DND-41 (cell line): Measurements from ENCODE around the gene CCDC30.
"Not testable (repeated sequence)": the region's sequence is repeated elsewhere in the genome, so short reads cannot be mapped to it uniquely, and the experiment has no call there.

Experiments used
- ATAC-seq: fragments of 200-7000 bp; cut with Tn5 transposase; 3 replicates; pipeline ENCODE4 v1.9.1; 2021; ENCODE audit warnings: low read depth; ENCODE audit not compliant: insufficient read depth
- DNase-seq: peaks from one replicate; pipeline ENCODE4 v3.0.0-alpha.2; 2020
- H2AFZ ChIP-seq: 2 replicates; pipeline ENCODE4 v1.6.0; 2012; ENCODE audit warnings: low read depth, low read length
- H3K27ac ChIP-seq: 2 replicates; pipeline ENCODE4 v1.5.1; 2012; ENCODE audit warnings: low read length, inconsistent platforms
- H3K27me3 ChIP-seq: fragments of 200-600 bp; sonication (generic); 2 replicates; pipeline ENCODE4 v1.6.0; 2012; ENCODE audit warnings: low read length, mild to moderate bottlenecking, inconsistent platforms; ENCODE audit not compliant: insufficient read depth, poor library complexity
- H3K36me3 ChIP-seq: 2 replicates; pipeline ENCODE4 v1.5.1; 2012; ENCODE audit warnings: low read length, inconsistent platforms; ENCODE audit not compliant: insufficient read depth
- H3K4me1 ChIP-seq: 2 replicates; pipeline ENCODE4 v1.5.1; 2012; ENCODE audit warnings: mild to moderate bottlenecking, low read length; ENCODE audit not compliant: insufficient read depth
- H3K4me2 ChIP-seq: 2 replicates; pipeline ENCODE4 v1.6.0; 2012; ENCODE audit warnings: mild to moderate bottlenecking, moderate library complexity, low read length, inconsistent platforms; ENCODE audit not compliant: insufficient read depth
- H3K4me3 ChIP-seq, 2 experiments: fragments of 200-600 bp in 1 of 2; shearing (Covaris generic) in 1 of 2; 2 replicates each; pipeline ENCODE4 v1.5.1; 2012 to 2016; ENCODE audit warnings: inconsistent platforms in 2 of 2, low read length in 2 of 2, mild to moderate bottlenecking in 2 of 2, low read depth in 1 of 2, moderate library complexity in 1 of 2
- H3K79me2 ChIP-seq: 2 replicates; pipeline ENCODE4 v1.6.0; 2012; ENCODE audit warnings: low read length, inconsistent platforms; ENCODE audit not compliant: insufficient read depth
- H3K9ac ChIP-seq: 2 replicates; pipeline ENCODE4 v1.6.0; 2012; ENCODE audit warnings: low read depth, mild to moderate bottlenecking, inconsistent platforms, low read length, moderate library complexity
- H3K9me3 ChIP-seq: 2 replicates; pipeline ENCODE4 v1.5.1; 2012; ENCODE audit warnings: low read length, moderate library complexity, mild to moderate bottlenecking, inconsistent platforms; ENCODE audit not compliant: insufficient read depth, severe bottlenecking
- H4K20me1 ChIP-seq: 2 replicates; pipeline ENCODE4 v1.6.0; 2012; ENCODE audit warnings: low read length; ENCODE audit not compliant: insufficient read depth
- CTCF ChIP-seq: IDR thresholded peaks from 2 replicates; pipeline ENCODE4 v1.5.1; 2012; ENCODE audit warnings: borderline replicate concordance, low read length, moderate library complexity, mild to moderate bottlenecking; ENCODE audit not compliant: poor library complexity, severe bottlenecking; ENCODE audit errors: extremely low read depth
- EZH2 ChIP-seq: IDR thresholded peaks from 3 replicates; pipeline ENCODE4 v1.6.1; 2012; ENCODE audit warnings: borderline replicate concordance, low read depth, mild to moderate bottlenecking, moderate library complexity, low read length, inconsistent platforms; ENCODE audit not compliant: severe bottlenecking

CCDC30 gene

GRCh38 chr1:42620307-42620706 lies 157.2 kb downstream of the CCDC30 start:
- Histone ChIP-seq H3K4me1 (no peaks in the 10 kb centered on the region), H3K4me3 (no peak overlapping the region), H2AFZ (no peak overlapping the region), H3K9me3 (no peaks in the 10 kb centered on the region), H3K36me3 (no peaks in the 10 kb centered on the region), H3K27ac (no peak overlapping the region), H4K20me1 (no peaks in the 10 kb centered on the region), H3K79me2 (no peaks in the 10 kb centered on the region), H3K4me2 (no peak overlapping the region), H3K27me3 (peaks cover 5% of the 10 kb centered on the region), H3K9ac (no peak overlapping the region)
- TF ChIP-seq CTCF (no peak), EZH2 (no peak)
- no peak for ATAC-seq
- DNase-seq, result no peak

GRCh38 chr1:42621180-42621579 lies 158.1 kb downstream of the CCDC30 start:
- not testable (repeated sequence) for H3K79me2 ChIP-seq, H4K20me1 ChIP-seq, H3K4me1 ChIP-seq, H3K4me3 ChIP-seq, H3K27ac ChIP-seq, ATAC-seq, H2AFZ ChIP-seq, H3K4me2 ChIP-seq, H3K9ac ChIP-seq, DNase-seq, H3K27me3 ChIP-seq, H3K9me3 ChIP-seq, H3K36me3 ChIP-seq

GRCh38 chr1:42627205-42627604 lies 164.1 kb downstream of the CCDC30 start:
- not testable (repeated sequence) for H3K4me3 ChIP-seq, H3K4me2 ChIP-seq, H3K36me3 ChIP-seq, H3K4me1 ChIP-seq, H3K27me3 ChIP-seq, H4K20me1 ChIP-seq, H3K9me3 ChIP-seq, ATAC-seq, H3K79me2 ChIP-seq, H3K27ac ChIP-seq, DNase-seq, H3K9ac ChIP-seq, H2AFZ ChIP-seq

GRCh38 chr1:42639116-42639515 lies 176.0 kb downstream of the CCDC30 start:
- Histone ChIP-seq H3K4me3 (no peak overlapping the region), H3K4me2 (no peak overlapping the region), H3K27ac (no peak overlapping the region), H3K9ac (no peak overlapping the region), H3K9me3 (no peaks in the 10 kb centered on the region), H3K36me3 (no peaks in the 10 kb centered on the region), H3K27me3 (peaks cover 14% of the 10 kb centered on the region), H3K79me2 (no peaks in the 10 kb centered on the region), H2AFZ (no peak overlapping the region), H4K20me1 (no peaks in the 10 kb centered on the region), H3K4me1 (no peaks in the 10 kb centered on the region)
- TF ChIP-seq EZH2 (no peak), CTCF (no peak)
- no peak for ATAC-seq
- DNase-seq, result no peak

GRCh38 chr1:42646056-42646455 lies 183.0 kb downstream of the CCDC30 start:
- Histone ChIP-seq H3K9ac (no peak overlapping the region), H3K79me2 (no peaks in the 10 kb centered on the region), H3K27me3 (peaks cover 18% of the 10 kb centered on the region), H3K36me3 (no peaks in the 10 kb centered on the region), H2AFZ (no peak overlapping the region), H4K20me1 (no peaks in the 10 kb centered on the region), H3K4me1 (no peaks in the 10 kb centered on the region), H3K9me3 (no peaks in the 10 kb centered on the region), H3K4me2 (no peak overlapping the region), H3K4me3 (no peak overlapping the region), H3K27ac (no peak overlapping the region)
- ATAC-seq (no peak), DNase-seq (no peak)
- TF ChIP-seq EZH2, result no peak
- TF ChIP-seq CTCF, result no peak
